Left cardiac atrium (tissue), 4 donors: ENCODE measurements around the gene CBLN3. TPM values are rescaled to one million over a fixed set of nuclear protein-coding genes. Genes with fewer than 3 reads are reported as not detected.

ENCODE experiments used
- ATAC-seq, 2 donors: fragments of 200-7000 bp; cut with Tn5 transposase; one replicate each; pipeline ENCODE4 v1.9.1; 2020; ENCODE audit warnings: mild to moderate bottlenecking in 2 of 2, moderate library complexity in 2 of 2
- DNase-seq: peaks from one replicate; pipeline ENCODE4 v3.0.0-alpha.2; 2020
- intact Hi-C, 2 donors: fragments of 100-400 bp; cut with DNase I; formaldehyde crosslinking; loops; one replicate each; pipeline versions ENCODE4 v1.14.1 to v1.15.1; 2022 to 2023
- total RNA-seq, 2 donors: library from RNA; stranded (reverse); fragmentation: NEBNext Ultra II Directional; extraction: Animal tissue kit (Norgen Biotek cat#: 25700); gene quantifications; one replicate each; pipeline ENCODE4 v1.2.1, GENCODE V29; 2021
- donor health status: DM: no; HTN: yes; CAD: no.
- donor health status: DM: no; HTN: yes; CAD: no; lungs with severe emphysema.
- donor health status: DM: yes; HTN: yes; CAD: no.
- donor health status: Dilated cardiomyopathy.

Gene CBLN3
- total RNA-seq, 2 donors from 2014 or later: 2.2 to 2.5 TPM

GRCh38 chr14:24414077-24414476, 15.4 kb downstream of the CBLN3 start:
- ATAC-seq (no peak), DNase-seq (no peak)
- intact Hi-C loops: no loop called here

- ATAC-seq (peak; percentile 9 to 34), DNase-seq (no peak)
- intact Hi-C loops: no loop called here
Observed at GRCh38 chr14:24411443-24412389, 17.8 kb downstream of the CBLN3 start.

- DNase-seq (no peak), ATAC-seq (no peak)
- intact Hi-C loops: no loop called here
Observed at GRCh38 chr14:24409956-24410355, 19.5 kb downstream of the CBLN3 start.

DNA sequence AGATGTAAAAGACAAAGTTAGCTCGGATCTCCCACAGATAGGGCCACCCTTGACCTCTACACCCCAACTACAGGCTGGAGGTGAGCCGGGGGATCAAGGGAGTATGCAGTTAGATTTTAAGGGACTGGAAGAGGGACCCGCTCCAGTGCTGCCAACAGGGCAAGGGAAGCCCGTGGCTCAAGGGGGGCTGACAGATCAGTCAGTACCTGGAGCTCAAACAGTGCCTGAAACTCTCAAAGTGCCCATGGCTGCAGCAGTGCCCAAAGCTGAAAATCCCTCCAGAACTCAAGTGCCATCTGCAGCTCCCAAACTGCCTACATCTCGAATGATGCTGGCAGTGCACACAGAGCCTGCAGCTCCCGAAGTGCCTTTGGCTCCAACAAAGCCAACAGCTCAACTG, 20.3 kb downstream of the CBLN3 start:
- intact Hi-C loops: no loop called here
- no peak for DNase-seq
- ATAC-seq: no peak

- no peak for DNase-seq
- no peak for ATAC-seq
- intact Hi-C loops: no loop called here
Observed at GRCh38 chr14:24408764-24409163, 20.7 kb downstream of the CBLN3 start.

- ATAC-seq: no peak
- intact Hi-C loops: no loop called here
- DNase-seq: no peak
Observed at GRCh38 chr14:24407608-24408325, 21.7 kb downstream of the CBLN3 start.

GRCh38 chr14:24406416-24406815, 23.1 kb downstream of the CBLN3 start:
- ATAC-seq (no peak), DNase-seq (no peak)
- intact Hi-C loops: no loop called here

DNA sequence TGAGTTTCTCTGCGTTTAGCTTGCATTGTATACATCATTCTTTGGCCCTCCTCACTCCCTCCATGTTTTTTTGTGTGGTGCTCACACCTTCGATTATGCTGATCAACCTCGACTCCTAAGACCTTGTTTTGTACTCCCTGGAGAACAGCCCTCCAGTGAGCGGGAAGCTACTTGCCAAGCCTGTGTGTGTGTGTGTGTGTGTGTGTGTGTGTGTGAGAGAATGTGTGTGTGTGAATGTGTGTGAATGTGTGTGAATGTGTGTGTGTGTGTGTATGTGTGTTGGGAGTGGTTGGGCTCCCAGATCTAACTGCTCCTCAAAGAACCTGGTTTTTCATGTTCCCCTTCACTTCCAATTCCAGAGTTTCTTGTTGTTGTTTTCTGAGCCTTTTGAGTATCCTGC, 24.7 kb downstream of the CBLN3 start:
- intact Hi-C loops: loop anchor here in 1 of 2 donors (5.0 kb wide), 1 partner anchor 38 kb away; the partner anchor contains the start of gene NFATC4
- no peak for DNase-seq
- no peak for ATAC-seq

- intact Hi-C loops: loop anchor here in 1 of 2 donors (5.0 kb wide), 1 partner anchor 36 kb away; the partner anchor contains the start of gene NFATC4
- DNase-seq: no peak
- peak in 1 of 2 donors; percentile 41 for ATAC-seq
Observed at GRCh38 chr14:24403294-24403998, 26.0 kb downstream of the CBLN3 start.

DNA sequence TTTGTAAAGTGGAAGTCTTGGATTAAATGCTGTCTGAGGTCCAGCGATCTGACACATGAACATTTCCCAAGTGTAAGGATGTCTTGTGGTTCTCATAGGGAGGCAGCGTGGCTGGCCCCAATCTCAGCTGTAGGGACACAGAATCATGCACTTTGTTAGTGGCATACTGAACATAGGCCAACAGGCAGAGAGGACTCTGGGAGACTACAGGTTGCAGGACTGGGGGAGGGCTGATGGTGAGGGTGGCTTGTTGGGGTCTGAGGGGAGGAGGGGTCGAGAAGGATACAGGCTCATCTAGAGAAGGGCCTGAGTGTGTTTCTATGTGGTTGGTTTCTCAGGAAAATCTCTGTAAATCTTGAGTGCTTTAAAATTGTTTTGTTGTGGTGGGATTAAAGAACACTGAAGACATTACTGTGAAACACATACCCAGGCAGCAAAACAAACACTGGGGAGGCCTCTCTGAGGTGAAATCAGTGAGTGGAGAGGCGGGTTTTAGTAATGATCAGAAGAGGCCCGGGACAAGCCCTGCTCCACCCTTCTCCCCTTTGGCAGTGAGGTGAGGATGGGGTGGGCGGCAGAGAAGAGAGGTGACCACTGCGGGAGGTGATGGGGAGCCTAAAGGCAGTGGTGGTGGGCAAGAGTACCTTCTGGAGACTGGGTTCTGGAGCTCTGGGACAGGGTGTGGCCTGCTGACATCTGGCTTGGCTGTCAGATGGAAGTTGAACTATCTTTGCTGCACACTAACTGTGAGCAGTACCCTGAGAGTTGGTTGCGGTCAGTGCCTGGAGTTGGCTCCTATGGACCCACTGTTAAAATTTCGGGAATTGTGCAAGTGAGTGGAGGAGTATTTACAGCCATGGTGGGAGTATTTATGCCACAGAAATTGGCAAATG, 27.4 kb downstream of the CBLN3 start:
- ATAC-seq: no peak
- intact Hi-C loops: loop anchor here in 1 of 2 donors (5.0 kb wide), 1 partner anchor 35 kb away; the partner anchor contains the start of gene NFATC4
- DNase-seq: no peak

- no peak for ATAC-seq
- intact Hi-C loops: loop anchor here in 1 of 2 donors (5.0 kb wide), 1 partner anchor 33 kb away; the partner anchor contains the start of gene NFATC4
- no peak for DNase-seq
Observed at GRCh38 chr14:24399999-24400718, 29.3 kb downstream of the CBLN3 start.

GRCh38 chr14:24399447-24399822, 30.0 kb downstream of the CBLN3 start:
- intact Hi-C loops: no loop called here
- ATAC-seq (peak in 1 of 2 donors; percentile 18), DNase-seq (no peak)

GRCh38 chr14:24398653-24399446, 30.6 kb downstream of the CBLN3 start, which contains the start of gene NYNRIN:
NYNRIN (plus strand) TSS chr14:24399003; CDS start chr14:24399247, 244 bp downstream.
- ATAC-seq: peak; percentile 87 to 88
- intact Hi-C loops: no loop called here
- peak; percentile 74 for DNase-seq

DNA sequence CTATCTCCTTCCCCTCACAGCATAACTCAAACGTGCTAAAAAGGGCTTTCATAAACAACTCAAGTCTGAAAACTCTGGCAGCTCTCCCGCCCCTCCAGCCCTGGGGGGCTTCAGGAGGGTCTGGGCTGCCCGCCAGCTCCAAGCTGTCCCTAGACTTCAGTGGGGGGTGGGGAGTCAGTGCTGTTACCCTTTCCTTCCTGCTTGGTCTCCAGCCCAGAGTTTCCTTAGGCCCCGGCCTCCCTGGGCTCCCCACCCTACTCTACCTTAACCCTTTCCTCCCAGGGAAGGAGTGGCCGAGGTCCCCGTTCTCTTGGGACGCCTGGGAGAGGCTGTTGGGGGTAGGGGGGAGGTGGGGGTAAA, 31.2 kb downstream of the CBLN3 start:
- ATAC-seq (peak; percentile 63 to 72), DNase-seq (peak; percentile 49)
- intact Hi-C loops: no loop called here

GRCh38 chr14:24397639-24398292, 31.7 kb downstream of the CBLN3 start:
- ATAC-seq (no peak), DNase-seq (no peak)
- intact Hi-C loops: no loop called here
